ENCODE measurements around the gene TTC21B. TPM values are rescaled to one million over a fixed set of nuclear protein-coding genes. Genes with fewer than 3 reads are reported as not detected.

The TTC21B gene
- total RNA-seq, 1 experiment from 2014 or later, result 14.3 TPM

GRCh38 chr2:165835363-165835762, 118.2 kb downstream of the TTC21B start:
- DNase-seq (ENCODE audit: low read depth), result no peak

- peak; percentile 67 for DNase-seq (ENCODE audit: low read depth)
Observed at GRCh38 chr2:165833156-165833555, 120.4 kb downstream of the TTC21B start.

GRCh38 chr2:165827921-165828276, 125.7 kb downstream of the TTC21B start:
- DNase-seq (ENCODE audit: low read depth), result no peak

GRCh38 chr2:165827016-165827920, 126.3 kb downstream of the TTC21B start:
- DNase-seq (ENCODE audit: low read depth), result no peak

GRCh38 chr2:165825041-165825440, 128.5 kb downstream of the TTC21B start:
- peak; percentile 46 for DNase-seq (ENCODE audit: low read depth)

Other genes with a start within 250 kb of the TTC21B start
- 0.59 and 1.9 TPM in 2 replicates for gene GALNT3, start 159.5 kb downstream of the TTC21B start, total RNA-seq (2014; rRNA removed; shearing (Covaris generic))
- gene SCN1A, start 174.2 kb upstream of the TTC21B start, total RNA-seq (2014; rRNA removed; shearing (Covaris generic)), result not detected in 2 replicates